H9 (cell line): Measurements from ENCODE around the gene CAPN2. TPM values are rescaled to one million over a fixed set of nuclear protein-coding genes. Genes with fewer than 3 reads are reported as not detected.

Experiments used
- DNase-seq: peaks from one replicate; pipeline ENCODE4 v3.0.0-alpha.2; 2017
- H2AFZ ChIP-seq: one replicate; pipeline ENCODE4 v1.6.1; 2013; ENCODE audit warnings: mild to moderate bottlenecking, low read length, control low read depth, moderate library complexity
- H2AK5ac ChIP-seq: 2 replicates; pipeline ENCODE4 v1.6.1; 2013; ENCODE audit warnings: low read length, control low read depth, mixed read lengths; ENCODE audit not compliant: insufficient read length
- H2BK120ac ChIP-seq: one replicate; pipeline ENCODE4 v1.6.1; 2013; ENCODE audit warnings: low read depth, mild to moderate bottlenecking, low read length, control low read depth, inconsistent platforms; ENCODE audit not compliant: poor library complexity, severe bottlenecking
- H2BK12ac ChIP-seq: 2 replicates; pipeline ENCODE4 v1.6.1; 2013; ENCODE audit warnings: low read length, control low read depth, mixed read lengths, low read depth; ENCODE audit not compliant: insufficient read length
- H2BK15ac ChIP-seq: 2 replicates; pipeline ENCODE4 v1.6.1; 2013; ENCODE audit warnings: low read depth, low read length, control low read depth
- H2BK20ac ChIP-seq: one replicate; pipeline ENCODE4 v1.6.1; 2013; ENCODE audit warnings: low read depth, mild to moderate bottlenecking, low read length, control low read depth, inconsistent platforms; ENCODE audit not compliant: poor library complexity, severe bottlenecking
- H2BK5ac ChIP-seq: 2 replicates; pipeline ENCODE4 v1.6.1; 2013; ENCODE audit warnings: low read length, control low read depth, mixed read lengths; ENCODE audit not compliant: insufficient read length
- H3K14ac ChIP-seq: 2 replicates; pipeline ENCODE4 v1.6.1; 2013; ENCODE audit warnings: low read length, control low read depth; ENCODE audit not compliant: insufficient read depth
- H3K18ac ChIP-seq: 2 replicates; pipeline ENCODE4 v1.6.1; 2013; ENCODE audit warnings: low read depth, mild to moderate bottlenecking, mixed read lengths, low read length, control low read depth; ENCODE audit not compliant: insufficient read length
- H3K23ac ChIP-seq: 2 replicates; pipeline ENCODE4 v1.6.1; 2013; ENCODE audit warnings: low read length, control low read depth, mixed read lengths, low read depth; ENCODE audit not compliant: insufficient read length
- H3K23me2 ChIP-seq: 2 replicates; pipeline ENCODE4 v1.6.1; 2013; ENCODE audit warnings: low read depth, mild to moderate bottlenecking, mixed read lengths, low read length, control low read depth; ENCODE audit not compliant: insufficient read length, poor library complexity, severe bottlenecking
- H3K27ac ChIP-seq: 2 replicates; pipeline ENCODE4 v1.5.1; 2013; ENCODE audit warnings: low read length, control low read depth, mixed read lengths, low read depth; ENCODE audit not compliant: insufficient read length
- H3K27me3 ChIP-seq: 2 replicates; pipeline ENCODE4 v1.6.1; 2013; ENCODE audit warnings: low read length, control low read depth, inconsistent platforms; ENCODE audit not compliant: insufficient read depth
- H3K4ac ChIP-seq: 2 replicates; pipeline ENCODE4 v1.6.1; 2013; ENCODE audit warnings: low read depth, mild to moderate bottlenecking, control low read depth, inconsistent platforms, low read length, moderate library complexity
- H3K4me1 ChIP-seq: 2 replicates; pipeline ENCODE4 v1.6.1; 2013; ENCODE audit warnings: low read length, control low read depth, inconsistent platforms; ENCODE audit not compliant: insufficient read depth
- H3K4me2 ChIP-seq: 2 replicates; pipeline ENCODE4 v1.6.1; 2013; ENCODE audit warnings: low read length, control low read depth, mixed read lengths; ENCODE audit not compliant: insufficient read length, insufficient read depth
- H3K56ac ChIP-seq: 2 replicates; pipeline ENCODE4 v1.6.1; 2013; ENCODE audit warnings: low read depth, mild to moderate bottlenecking, mixed read lengths, low read length, control low read depth; ENCODE audit not compliant: insufficient read length
- H3K79me1 ChIP-seq: 2 replicates; pipeline ENCODE4 v1.6.1; 2013; ENCODE audit warnings: low read depth, mild to moderate bottlenecking, moderate library complexity, low read length, control low read depth, inconsistent platforms; ENCODE audit not compliant: insufficient read depth, poor library complexity, severe bottlenecking
- H3K79me2 ChIP-seq: 2 replicates; pipeline ENCODE4 v1.6.1; 2013; ENCODE audit warnings: low read length, control low read depth, inconsistent platforms; ENCODE audit not compliant: insufficient read depth
- H3K9ac ChIP-seq: 2 replicates; pipeline ENCODE4 v1.6.1; 2013; ENCODE audit warnings: low read length, control low read depth, mixed read lengths; ENCODE audit not compliant: insufficient read length; ENCODE audit errors: extremely low read depth
- H3K9me3 ChIP-seq: one replicate; pipeline ENCODE4 v1.6.1; 2013; ENCODE audit warnings: low read depth, low read length, inconsistent platforms; ENCODE audit not compliant: control insufficient read depth
- H3T11ph ChIP-seq: one replicate; pipeline ENCODE4 v1.6.1; 2013; ENCODE audit warnings: mild to moderate bottlenecking, low read length, control low read depth, inconsistent platforms
- H4K20me1 ChIP-seq: one replicate; pipeline ENCODE4 v1.6.1; 2013; ENCODE audit not compliant: control insufficient read depth, insufficient read length, insufficient read depth
- H4K5ac ChIP-seq: 2 replicates; pipeline ENCODE4 v1.6.1; 2013; ENCODE audit warnings: low read depth, mild to moderate bottlenecking, mixed read lengths, low read length, control low read depth; ENCODE audit not compliant: insufficient read length
- H4K8ac ChIP-seq: replicated peaks from 2 replicates; pipeline ENCODE4 v1.6.1; 2013; ENCODE audit warnings: low read length, control low read depth, mixed read lengths, low read depth; ENCODE audit not compliant: insufficient read length
- H4K91ac ChIP-seq: 2 replicates; pipeline ENCODE4 v1.6.1; 2013; ENCODE audit warnings: low read depth, mild to moderate bottlenecking, moderate library complexity, mixed read lengths, low read length, control low read depth; ENCODE audit not compliant: insufficient read length
- H3K27ac Mint-ChIP-seq, 3 experiments: 2 replicates in 2 of 3; 3 replicates in 1 of 3; pipeline ENCODE4 v1.8.0; 2020 to 2021; ENCODE audit warnings: mixed read lengths in 3 of 3, mild to moderate bottlenecking in 1 of 3, moderate library complexity in 1 of 3
- H3K27me3 Mint-ChIP-seq: 2 replicates; pipeline ENCODE4 v1.8.0; 2021; ENCODE audit warnings: low read depth, mild to moderate bottlenecking, moderate library complexity, mixed read lengths
- H3K36me3 Mint-ChIP-seq, 3 experiments: 2 replicates in 2 of 3; 3 replicates in 1 of 3; pipeline ENCODE4 v1.8.0; 2020 to 2021; ENCODE audit warnings: low read depth in 3 of 3, mixed read lengths in 3 of 3; ENCODE audit not compliant: insufficient read depth in 1 of 3
- H3K4me1 Mint-ChIP-seq, 2 experiments: 2 replicates each; pipeline ENCODE4 v1.8.0; 2020; ENCODE audit warnings: mixed read lengths in 2 of 2
- H3K4me3 Mint-ChIP-seq, 2 experiments: 2 replicates in 1 of 2; 3 replicates in 1 of 2; pipeline ENCODE4 v1.8.0; 2020 to 2021; ENCODE audit warnings: mild to moderate bottlenecking in 2 of 2, mixed read lengths in 2 of 2, moderate library complexity in 1 of 2
- H3K9me3 Mint-ChIP-seq, 2 experiments: 2 replicates in 1 of 2; 3 replicates in 1 of 2; pipeline ENCODE4 v1.8.0; 2020; ENCODE audit warnings: mild to moderate bottlenecking in 2 of 2, mixed read lengths in 2 of 2, moderate library complexity in 1 of 2
- WGBS: extraction: QIAGEN DNeasy Blood & Tissue Kit; methylation state at CpG from one replicate; pipeline ENCODE4 v1.1.7; 2013; ENCODE audit warnings: missing lambda C conversion rate, low lambda C conversion rate, mixed read lengths; ENCODE audit not compliant: insufficient read length; ENCODE audit errors: extremely low coverage; 5-methylcytosine and 5-hydroxymethylcytosine counted together
- total RNA-seq: library from RNA; stranded (reverse); gene quantifications from 2 replicates; pipeline ENCODE4 v1.2.1, GENCODE V29; 2021
- TF ChIP-seq, protein P1 (sequence below): fragments of 200-600 bp; sonication (generic); conservative IDR thresholded peaks from 3 replicates; pipeline ENCODE4 v1.8.0; 2021; ENCODE audit warnings: antibody characterized with exemption, mild to moderate bottlenecking

Gene CAPN2
- total RNA-seq, 1 experiment from 2014 or later, result 32.2 TPM

DNA sequence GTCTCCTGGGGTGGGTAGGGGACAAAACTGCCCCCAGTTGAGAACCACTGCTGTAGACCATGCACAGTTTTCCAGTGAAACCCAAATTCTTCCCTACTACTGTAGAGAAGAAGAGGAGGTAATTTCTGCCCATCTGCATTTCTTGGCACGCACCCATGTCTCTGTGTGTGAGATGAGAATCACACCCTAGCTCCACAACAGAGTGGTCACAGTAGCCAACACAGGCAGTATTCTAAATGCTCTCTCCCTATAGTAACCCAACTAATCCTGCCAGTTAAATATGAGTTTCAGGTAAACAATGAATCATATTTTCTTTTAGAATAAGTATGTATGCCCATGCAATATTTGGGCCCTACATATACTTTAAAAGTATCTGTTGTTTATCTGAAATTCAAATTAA lies 1.2 kb upstream of the CAPN2 start:
- H3K9ac ChIP-seq, result no peak overlapping the region
- H4K8ac ChIP-seq, result no peak overlapping the region
- no peaks in the 10 kb centered on the region for H4K20me1 ChIP-seq
- TF ChIP-seq, protein P1, sequence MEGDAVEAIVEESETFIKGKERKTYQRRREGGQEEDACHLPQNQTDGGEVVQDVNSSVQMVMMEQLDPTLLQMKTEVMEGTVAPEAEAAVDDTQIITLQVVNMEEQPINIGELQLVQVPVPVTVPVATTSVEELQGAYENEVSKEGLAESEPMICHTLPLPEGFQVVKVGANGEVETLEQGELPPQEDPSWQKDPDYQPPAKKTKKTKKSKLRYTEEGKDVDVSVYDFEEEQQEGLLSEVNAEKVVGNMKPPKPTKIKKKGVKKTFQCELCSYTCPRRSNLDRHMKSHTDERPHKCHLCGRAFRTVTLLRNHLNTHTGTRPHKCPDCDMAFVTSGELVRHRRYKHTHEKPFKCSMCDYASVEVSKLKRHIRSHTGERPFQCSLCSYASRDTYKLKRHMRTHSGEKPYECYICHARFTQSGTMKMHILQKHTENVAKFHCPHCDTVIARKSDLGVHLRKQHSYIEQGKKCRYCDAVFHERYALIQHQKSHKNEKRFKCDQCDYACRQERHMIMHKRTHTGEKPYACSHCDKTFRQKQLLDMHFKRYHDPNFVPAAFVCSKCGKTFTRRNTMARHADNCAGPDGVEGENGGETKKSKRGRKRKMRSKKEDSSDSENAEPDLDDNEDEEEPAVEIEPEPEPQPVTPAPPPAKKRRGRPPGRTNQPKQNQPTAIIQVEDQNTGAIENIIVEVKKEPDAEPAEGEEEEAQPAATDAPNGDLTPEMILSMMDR, result no peak
- H3K18ac ChIP-seq, result no peak overlapping the region
- no peak overlapping the region for H2BK20ac ChIP-seq
- no peak overlapping the region for H2BK120ac ChIP-seq
- H3K4me2 ChIP-seq, result no peak overlapping the region
- peaks cover 6% of the 10 kb centered on the region for H3K23me2 ChIP-seq
- H3K36me3 Mint-ChIP-seq, result no peaks in the 10 kb centered on the region
- no peak overlapping the region for H3K27ac ChIP-seq
- H3K4me1 Mint-ChIP-seq, result peaks cover 36 to 40% of the 10 kb centered on the region in 2 experiments
- no peak overlapping the region for H2AFZ ChIP-seq
- H3K27me3 Mint-ChIP-seq, result peaks cover 56% of the 10 kb centered on the region
- H3K4me1 ChIP-seq, result peaks cover 4% of the 10 kb centered on the region; the same call in 1 of the 2 replicates
- no peak overlapping the region for H3K23ac ChIP-seq
- no peaks in the 10 kb centered on the region for H3K79me2 ChIP-seq
- no peak overlapping the region for H2BK15ac ChIP-seq
- no peak overlapping the region for H3K56ac ChIP-seq
- peak overlapping the region in 1 of 2 experiments; percentile 23; a peak in 1 of 5 replicates for H3K4me3 Mint-ChIP-seq
- H3K9me3 Mint-ChIP-seq, result no peaks in the 10 kb centered on the region
- no peak for DNase-seq
- H3K14ac ChIP-seq, result no peak overlapping the region
- WGBS, result no CpG with 5 or more reads among the region's 1 CpG
- no peak overlapping the region for H4K91ac ChIP-seq
- H2BK12ac ChIP-seq, result no peak overlapping the region
- no peaks in the 10 kb centered on the region for H3K79me1 ChIP-seq
- H3K4ac ChIP-seq, result no peak overlapping the region
- no peak overlapping the region for H2AK5ac ChIP-seq
- H4K5ac ChIP-seq, result no peak overlapping the region
- no peak overlapping the region for H3T11ph ChIP-seq
- peaks cover 9% of the 10 kb centered on the region; the same call in 1 of the 2 replicates for H3K27me3 ChIP-seq
- no peak overlapping the region for H2BK5ac ChIP-seq
- no peaks in the 10 kb centered on the region for H3K9me3 ChIP-seq
- H3K27ac Mint-ChIP-seq, result no peak overlapping the region
